Anterior cingulate cortex (tissue), 58 donors: ENCODE results near the gene SIRPA.

Experiments used
- DNase-seq, 58 donors: peaks; one replicate each; lab custom pipeline; 2025; lab: John Stamatoyannopoulos, UW

Gene SIRPA

GRCh38 chr20:1894951-1895673 lies at the start of gene SIRPA:
TSS of gene SIRPA (plus strand) at chr20:1895407. CDS start at chr20:1895448, 41 bp downstream.
- peak in 52 of 58 donors; percentile 28 to 88 (median 76) for DNase-seq

- DNase-seq: no peak
Observed at GRCh38 chr20:1845701-1846100, 49.5 kb upstream of the SIRPA start.

- no peak for DNase-seq
Observed at GRCh38 chr20:1846341-1846740, 48.9 kb upstream of the SIRPA start.

- DNase-seq: no peak
Observed at GRCh38 chr20:1846876-1847275, 48.3 kb upstream of the SIRPA start.

GRCh38 chr20:1847780-1848179 lies 47.4 kb upstream of the SIRPA start:
- no peak for DNase-seq

GRCh38 chr20:1848373-1848772 lies 46.8 kb upstream of the SIRPA start:
- DNase-seq: no peak

- DNase-seq: no peak
Observed at GRCh38 chr20:1851396-1851795, 43.8 kb upstream of the SIRPA start.

- DNase-seq: no peak
Observed at GRCh38 chr20:1853473-1853872, 41.7 kb upstream of the SIRPA start.

GRCh38 chr20:1854246-1854645 lies 41.0 kb upstream of the SIRPA start:
- DNase-seq: no peak

- DNase-seq: no peak
Observed at GRCh38 chr20:1855109-1855508, 40.1 kb upstream of the SIRPA start.

GRCh38 chr20:1855690-1856089 lies 39.5 kb upstream of the SIRPA start:
- DNase-seq: no peak

- DNase-seq: no peak
Observed at GRCh38 chr20:1856424-1856823, 38.8 kb upstream of the SIRPA start.

GRCh38 chr20:1857466-1857865 lies 37.7 kb upstream of the SIRPA start:
- no peak for DNase-seq

GRCh38 chr20:1858871-1859270 lies 36.3 kb upstream of the SIRPA start:
- DNase-seq: no peak

GRCh38 chr20:1860446-1860845 lies 34.8 kb upstream of the SIRPA start:
- DNase-seq: peak in 3 of 58 donors; percentile 5 to 41 (median 12)

GRCh38 chr20:1861347-1861976 lies 33.7 kb upstream of the SIRPA start:
- peak in 6 of 58 donors; percentile 11 to 50 (median 29) for DNase-seq

GRCh38 chr20:1861996-1862662 lies 33.1 kb upstream of the SIRPA start:
- DNase-seq: no peak

GRCh38 chr20:1862663-1863053 lies 32.5 kb upstream of the SIRPA start:
- DNase-seq: peak in 6 of 58 donors; percentile 14 to 72 (median 28)

- DNase-seq: no peak
Observed at GRCh38 chr20:1863296-1863695, 31.9 kb upstream of the SIRPA start.

- DNase-seq: no peak
Observed at GRCh38 chr20:1866834-1867233, 28.4 kb upstream of the SIRPA start.

GRCh38 chr20:1867495-1868260 lies 27.5 kb upstream of the SIRPA start:
- DNase-seq: no peak
